Colon (tissue), 2 donors: ENCODE data around the gene PNPLA8.
"Not testable (repeated sequence)": the region's sequence is repeated elsewhere in the genome, so short reads cannot be mapped to it uniquely, and the experiment has no call there.

Experiments
- FAIRE-seq: peaks from 2 replicates; lab custom pipeline; 2012; peaks lifted over from hg19 to GRCh38; lab: Jason Lieb, UNC
- donor health status: control.
- donor health status: control.

The PNPLA8 gene

DNA sequence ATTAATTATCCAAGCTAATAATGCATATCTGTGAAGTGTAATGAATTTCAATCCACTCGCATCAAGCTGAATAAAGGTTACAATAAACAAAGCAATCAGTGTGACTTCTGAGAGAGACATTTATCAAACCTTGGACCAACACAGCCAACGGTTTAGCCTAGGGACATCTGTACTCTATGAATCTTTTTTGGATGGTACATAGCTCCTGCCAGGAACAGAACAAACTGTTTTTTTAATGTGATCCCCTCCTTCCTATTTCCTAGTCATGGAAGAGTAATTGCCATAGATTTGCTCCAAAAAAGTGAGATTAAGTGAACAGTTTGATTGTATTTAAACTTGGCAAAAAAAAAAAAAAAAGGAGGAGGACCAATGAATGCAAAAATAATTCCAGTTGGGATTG, 58.5 kb downstream of the PNPLA8 start:
- FAIRE-seq: no peak

DNA sequence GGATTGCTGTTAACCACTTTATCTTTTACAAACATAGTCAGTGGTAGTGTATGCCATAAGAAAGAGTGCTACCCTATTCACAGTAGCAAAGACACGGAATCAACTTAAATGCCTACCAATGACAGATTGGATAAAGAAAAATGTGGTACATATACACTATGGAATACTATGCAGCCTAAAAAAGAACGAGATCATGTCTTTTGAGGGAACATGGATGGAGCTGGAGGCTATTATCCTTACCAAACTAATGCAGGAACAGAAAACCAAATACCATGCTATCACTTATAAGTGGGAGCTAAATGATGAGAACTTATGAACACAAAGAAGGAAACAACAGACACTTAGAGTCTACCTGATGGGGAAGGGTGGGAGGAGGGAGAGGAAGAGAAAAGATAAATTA, 59.6 kb downstream of the PNPLA8 start:
- not testable (repeated sequence) for FAIRE-seq

DNA sequence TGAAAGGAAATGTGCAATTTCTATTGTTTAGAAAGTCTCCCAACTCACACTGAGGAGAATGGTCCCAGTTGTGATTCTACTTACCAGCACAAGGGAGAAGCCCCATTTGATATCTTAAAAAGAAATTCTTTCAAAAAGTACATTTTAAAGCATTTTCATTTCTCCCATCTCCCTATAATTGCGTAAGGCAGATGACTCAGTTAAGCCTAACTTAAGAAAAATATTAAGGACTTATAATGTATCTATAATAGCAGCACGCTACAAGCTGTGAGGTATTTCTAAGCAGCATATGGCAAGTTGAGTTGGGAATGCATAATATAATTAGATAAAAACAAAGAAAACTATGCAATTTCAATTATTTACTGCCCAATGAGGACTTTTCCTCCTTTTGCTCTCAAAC, 61.2 kb downstream of the PNPLA8 start:
- no peak for FAIRE-seq

DNA sequence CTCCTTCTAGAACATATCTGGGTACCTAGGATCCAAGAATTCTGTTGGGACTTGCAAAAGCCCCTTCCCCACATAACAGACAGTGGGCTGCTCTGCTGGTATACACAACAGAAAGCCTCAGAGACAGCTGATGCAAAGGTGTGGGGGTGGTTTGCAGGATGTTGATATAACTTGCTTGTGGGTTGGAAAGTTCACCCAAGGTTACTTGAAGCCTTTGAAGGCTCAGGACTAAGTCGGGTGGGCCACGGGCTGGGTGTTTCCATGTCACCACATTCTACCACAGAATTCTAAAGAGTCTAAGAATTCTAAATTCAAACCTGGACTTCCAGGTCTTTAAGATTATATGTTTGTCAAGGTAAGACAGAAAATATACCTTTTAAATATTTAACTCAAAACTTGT, 62.3 kb downstream of the PNPLA8 start:
- FAIRE-seq: no peak

DNA sequence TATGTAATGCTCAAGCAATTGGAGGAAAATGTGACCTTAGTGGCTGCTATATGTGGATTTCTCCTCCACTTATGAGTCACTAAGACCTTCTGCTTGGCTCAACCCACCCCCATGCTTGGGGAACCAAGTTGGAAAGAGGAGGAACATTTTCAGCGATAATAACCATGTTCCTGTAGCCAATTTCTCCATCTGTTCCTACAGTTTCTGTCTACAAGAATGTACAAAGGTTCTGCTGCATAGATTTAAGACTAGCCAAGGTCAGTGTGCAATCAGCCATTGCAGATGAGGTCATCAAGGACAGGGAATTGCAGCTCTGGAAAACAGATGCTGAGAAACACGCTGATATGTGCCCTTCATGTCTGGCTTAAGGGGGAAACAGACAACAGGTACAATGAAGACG, 64.1 kb downstream of the PNPLA8 start:
- no peak for FAIRE-seq

DNA sequence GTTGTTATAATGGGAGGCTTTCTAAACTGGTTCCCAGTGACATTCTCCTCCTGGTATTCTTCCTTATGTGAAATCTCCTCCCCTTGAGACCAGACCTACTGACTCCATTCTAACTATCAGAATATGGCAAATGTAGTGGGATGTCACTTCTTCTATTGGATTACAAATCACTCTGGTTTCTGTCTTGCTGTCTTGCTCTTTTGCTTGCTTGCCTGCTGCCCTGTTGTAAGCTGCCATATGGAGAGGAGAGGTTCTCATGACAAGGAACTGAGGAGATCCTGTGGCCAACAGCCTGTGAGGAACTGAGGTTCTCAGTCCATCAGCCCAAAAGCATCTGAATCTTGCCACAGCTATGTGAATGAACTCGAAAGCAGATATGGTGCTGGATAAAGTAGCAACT, 65.0 kb downstream of the PNPLA8 start:
- FAIRE-seq: no peak

DNA sequence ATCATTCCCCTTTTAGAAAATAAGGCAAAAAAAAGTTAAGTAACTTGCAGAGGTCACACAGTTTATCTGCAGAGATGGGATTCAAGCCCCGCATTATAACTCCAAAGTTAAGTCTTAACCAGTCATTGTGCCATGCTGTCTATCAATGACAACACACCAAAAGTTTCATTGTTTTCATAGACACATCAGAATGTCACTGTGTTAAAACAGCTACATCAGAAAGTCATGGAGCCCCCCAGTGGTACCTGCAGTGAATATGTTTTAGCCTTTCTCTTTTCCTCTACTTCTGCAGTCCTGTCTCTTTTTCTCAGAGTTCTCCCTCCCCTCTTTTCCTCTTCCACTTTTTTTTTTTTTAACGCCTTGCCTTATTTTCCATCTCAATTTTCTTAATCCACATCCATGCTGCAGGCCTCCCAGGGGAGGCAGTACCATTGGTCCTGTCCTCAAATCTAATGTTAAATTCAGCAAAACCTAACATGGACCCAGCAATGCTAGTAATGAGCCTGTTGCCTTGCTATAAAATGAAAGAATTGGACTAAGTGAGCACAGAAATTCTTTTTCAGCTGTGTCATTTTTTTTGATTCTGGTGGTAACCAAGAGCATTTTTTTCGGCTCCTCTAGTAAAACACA, 65.9 kb downstream of the PNPLA8 start:
- FAIRE-seq: no peak

DNA sequence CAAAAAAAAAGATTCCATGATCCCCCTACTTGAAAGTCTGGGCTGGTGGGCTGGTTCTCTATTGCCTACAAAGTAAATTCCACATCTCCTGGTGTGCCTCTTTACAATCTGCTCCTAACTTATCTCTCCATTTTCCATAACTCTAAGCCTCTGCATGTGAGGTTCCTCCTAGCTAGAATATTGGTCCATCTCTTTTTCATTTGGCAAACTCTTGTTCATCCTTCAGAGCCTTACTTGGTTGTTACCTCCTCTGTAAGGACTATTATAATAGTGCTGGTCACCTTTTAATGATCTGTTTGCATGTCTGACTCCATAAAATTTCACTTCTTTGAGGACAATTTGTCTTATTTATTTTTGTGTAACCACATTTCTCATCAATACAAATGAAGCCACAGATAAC, 68.1 kb downstream of the PNPLA8 start:
- no peak for FAIRE-seq

DNA sequence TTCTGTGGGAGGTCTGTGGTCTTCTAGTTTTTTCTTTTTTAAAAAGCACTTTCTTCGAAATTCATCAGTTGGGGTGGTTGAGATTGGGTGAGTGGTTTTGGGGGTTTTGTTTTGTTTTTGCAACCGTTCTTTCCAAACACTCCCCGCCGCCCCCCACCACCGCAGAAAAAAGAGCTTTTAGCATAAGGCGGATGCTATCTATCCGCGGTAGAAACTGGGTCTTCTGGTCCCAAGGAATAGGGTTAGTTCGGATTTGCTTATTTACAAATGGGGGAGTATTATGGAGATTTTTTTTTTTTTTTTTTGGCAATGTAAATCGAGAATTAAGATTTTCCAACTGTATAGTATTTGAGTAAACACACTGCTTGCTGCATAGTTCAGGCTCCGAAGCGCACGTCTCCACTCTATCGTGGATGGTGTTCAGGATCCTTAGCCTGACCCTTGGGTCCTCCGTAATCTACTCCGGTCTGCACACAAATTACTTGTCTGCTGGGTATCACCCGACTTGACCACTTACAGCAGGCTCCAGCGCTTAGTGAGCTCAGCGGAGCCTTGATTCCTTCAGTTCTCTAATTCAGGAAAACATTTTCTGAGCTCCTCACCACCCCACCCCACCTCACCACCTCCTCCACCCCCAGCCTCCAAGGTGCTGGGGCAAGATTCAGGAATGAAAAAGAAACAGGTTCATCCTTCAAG, 68.9 kb downstream of the PNPLA8 start:
- no peak for FAIRE-seq

DNA sequence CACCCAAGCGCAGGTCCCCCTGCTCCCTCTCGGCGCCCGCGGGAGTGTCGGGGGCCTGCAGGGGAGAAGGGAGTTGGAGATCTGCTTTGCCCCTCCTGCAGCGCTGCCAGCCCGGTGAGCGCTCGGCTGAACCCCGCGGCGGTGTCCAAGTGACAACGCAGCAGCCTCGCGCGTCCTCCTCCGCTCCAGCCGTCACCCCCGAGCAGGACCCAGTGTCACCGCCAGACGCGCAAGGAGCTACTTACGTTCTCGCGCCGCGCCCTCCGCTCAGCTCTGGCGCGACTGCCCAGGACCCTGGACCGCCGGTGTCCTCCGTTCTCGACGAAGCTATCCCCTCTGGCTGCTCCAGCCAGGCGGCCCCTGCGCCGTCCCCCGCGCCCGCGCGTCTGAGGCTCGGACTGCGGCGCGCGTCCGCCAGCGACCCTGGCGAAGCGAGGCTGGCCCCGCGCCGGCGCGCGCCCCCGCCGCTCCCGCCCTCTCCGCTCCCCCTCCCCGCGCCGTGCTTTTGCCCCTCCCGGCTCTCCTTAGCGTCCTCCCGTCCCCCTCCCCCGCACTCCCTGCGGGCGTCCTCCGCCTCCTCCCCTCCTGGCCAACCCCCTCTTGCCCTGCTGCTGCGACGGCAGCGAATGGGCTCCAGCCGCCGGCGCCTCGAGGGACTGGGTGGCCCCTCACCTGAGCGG, 69.8 kb downstream of the PNPLA8 start, which contains the start of gene NRCAM:
NRCAM (minus strand) TSS at position 439 of the 680 bp plus-strand sequence. CDS start 216,372 bp downstream, outside the sequence.
- no peak for FAIRE-seq

DNA sequence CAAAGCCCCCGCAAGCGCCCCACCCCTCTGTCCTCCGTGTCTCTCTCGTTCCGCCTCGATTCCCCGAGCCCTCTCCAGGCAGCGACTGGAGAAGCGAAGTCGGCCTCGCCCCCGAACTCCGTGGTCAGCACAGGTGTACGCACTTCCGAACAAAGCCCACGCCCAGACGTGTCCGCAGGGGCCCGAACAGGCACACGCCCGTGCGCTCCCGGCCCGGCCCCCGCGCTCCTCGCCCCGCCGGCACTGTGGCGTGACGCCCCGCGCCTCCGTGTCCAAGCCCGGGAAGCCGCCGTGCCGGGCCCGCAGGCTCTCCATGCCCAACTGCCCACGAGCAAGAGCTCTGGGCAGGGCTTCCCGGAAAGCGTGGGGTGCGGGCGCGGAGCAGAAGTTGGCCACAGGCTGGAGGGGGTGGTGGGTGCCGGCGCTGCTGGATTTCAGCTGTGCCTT, 70.4 kb downstream of the PNPLA8 start:
- no peak for FAIRE-seq

DNA sequence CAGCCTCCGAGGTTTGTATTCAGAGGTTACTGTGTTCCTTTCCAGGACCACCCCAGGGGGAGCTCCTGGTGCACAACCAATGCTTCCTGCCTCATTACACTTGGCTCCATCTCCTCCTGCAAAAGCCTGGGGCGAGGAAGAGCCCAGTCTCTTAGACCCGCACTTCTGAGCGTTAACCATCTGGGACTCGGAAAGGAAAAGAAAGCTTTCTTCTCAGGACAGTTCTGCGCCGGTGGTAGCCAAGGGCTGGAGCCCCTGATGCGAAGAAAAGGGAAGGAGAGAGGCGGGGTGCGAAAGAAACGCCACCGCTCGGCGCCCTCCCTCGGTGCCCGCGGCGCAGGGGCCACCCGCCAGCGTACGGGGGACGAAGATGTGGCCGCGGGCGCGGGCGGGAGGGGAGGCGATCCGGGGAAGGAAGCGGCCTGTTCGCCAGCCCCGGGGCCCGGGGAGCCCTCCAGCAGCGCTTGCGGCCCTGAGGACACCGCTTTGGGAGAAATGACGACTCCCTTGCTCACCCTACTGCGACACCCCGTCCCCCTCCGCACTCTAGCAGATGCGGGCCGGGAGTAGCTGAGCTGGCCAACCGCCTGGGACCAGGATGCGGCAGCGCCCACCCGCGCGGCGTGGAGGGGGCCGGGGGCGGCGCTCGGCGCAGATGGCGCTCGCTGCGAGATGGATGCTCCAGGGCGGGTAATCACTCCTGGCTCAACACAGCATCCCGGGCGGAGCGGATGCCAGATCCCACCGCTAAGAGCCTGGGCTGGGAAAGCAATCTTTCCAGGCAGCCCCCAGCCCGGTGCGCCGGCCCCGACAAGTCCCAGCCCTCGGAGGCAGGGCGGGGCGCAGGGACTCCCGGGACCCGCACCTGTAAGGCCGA, 71.0 kb downstream of the PNPLA8 start:
- FAIRE-seq: no peak

DNA sequence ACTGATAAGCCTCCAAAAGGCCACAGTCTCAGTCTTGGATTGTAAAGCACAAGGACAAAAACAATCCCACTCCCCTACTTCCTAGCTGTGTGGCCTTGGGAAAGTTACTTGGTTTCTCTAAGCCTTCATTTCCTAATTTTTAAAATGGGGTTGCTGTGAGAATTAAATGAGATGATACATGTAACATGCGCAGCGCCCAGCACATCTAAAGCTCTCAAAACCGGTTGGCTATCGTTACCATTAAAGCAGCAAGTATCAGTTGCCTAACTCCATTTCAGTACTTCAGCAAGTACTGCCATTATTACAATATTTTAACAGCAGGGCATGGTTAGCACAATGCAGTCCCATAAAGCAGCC, 71.6 kb downstream of the PNPLA8 start:
- FAIRE-seq: no peak

DNA sequence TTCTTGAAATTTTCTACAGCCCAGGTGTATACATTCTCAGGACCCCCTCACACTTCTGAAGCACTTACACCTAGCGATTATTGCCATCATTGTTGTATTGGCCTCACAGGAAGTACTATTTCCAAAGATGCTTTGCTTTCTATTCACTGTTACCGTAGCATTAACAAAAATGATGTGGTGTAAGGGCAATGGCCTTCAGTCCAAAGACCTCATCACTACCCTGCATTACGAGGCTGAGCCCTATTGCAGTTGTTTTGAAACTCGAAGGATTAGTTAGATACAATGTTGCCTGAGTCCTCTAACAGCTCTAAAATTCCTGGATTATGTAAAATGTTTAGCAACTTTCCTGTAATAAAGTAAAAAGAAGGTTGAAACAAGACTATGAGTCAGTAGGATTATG, 72.6 kb downstream of the PNPLA8 start:
- FAIRE-seq: no peak

DNA sequence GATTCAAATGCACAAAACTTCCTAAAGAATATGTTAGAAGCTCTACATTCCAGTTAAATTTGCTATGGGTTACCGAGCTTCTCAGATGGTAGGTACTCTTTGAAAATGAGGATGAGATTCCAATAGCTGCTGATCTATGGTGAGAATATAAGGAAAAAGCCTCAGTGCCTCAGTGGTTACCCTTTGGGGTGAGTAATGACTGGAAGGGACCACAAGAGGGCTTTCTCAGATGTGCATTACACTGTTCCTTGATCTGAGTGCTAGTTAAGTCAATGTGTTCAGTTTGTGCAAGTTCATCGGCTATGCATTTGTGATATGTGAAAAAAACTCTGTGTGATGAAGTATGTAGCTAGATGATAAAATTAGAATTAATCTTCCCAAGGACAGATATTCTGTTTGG, 73.2 kb downstream of the PNPLA8 start:
- no peak for FAIRE-seq

DNA sequence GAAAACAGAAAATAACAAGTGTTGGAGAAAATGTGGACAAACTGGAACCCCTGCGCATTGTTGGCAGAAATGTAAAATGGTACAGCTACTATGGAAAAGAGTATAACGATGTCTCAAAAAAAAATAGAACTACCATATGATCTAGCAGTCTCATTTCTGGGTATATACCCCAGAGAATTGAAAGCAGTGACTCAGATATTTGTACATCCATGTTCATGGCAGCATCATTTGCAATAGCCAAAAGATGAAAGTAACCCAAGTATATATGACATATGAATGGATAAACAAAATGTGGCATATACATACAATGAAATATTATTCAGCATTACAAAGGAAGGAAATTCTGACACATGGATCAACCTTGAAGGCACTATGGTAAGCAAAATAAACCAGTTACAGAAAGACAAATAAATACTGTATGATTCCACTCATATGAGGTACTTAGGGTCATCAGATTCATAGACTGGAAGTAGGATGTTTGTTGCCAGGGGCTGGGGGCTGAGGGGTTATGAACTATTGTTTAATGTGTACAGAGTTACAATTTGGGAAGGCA, 74.6 kb downstream of the PNPLA8 start:
- FAIRE-seq: no peak

DNA sequence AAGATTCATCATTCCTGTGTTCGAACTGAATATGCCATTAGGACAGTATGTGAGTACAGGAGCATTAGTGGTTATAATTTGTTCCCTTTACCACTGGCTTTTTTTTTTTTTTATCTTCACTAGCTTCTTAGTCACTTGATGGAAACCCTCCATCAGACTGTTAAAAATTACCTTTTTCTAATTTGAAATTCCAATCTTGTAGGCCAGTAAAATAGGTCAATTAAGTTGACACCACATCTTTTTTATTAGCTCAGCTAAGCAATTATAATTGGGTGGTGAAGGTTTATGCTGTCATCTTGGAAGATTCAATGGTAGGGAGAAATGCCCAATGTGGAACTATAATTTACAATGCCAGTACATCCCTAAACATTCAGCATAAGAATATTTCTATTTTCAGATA, 75.8 kb downstream of the PNPLA8 start:
- FAIRE-seq: no peak

DNA sequence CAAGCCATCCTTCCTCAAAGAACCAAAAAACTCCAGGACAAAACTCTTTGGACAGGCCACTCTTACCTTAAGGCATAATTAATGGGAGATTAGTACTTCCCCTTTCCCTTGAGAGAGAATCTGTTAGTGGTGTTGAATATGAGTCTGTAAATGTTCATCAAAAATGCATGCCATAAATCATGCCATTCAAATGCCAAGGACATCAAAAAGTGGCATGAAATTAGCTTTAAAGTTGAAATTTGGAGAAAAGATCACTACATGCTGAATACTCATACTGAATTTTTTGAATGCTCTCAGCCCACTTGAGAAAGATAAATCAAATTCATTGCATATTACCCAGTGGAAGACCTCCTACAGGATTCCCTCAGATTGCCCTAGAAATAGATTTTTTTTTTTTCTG, 76.4 kb downstream of the PNPLA8 start:
- no peak for FAIRE-seq

DNA sequence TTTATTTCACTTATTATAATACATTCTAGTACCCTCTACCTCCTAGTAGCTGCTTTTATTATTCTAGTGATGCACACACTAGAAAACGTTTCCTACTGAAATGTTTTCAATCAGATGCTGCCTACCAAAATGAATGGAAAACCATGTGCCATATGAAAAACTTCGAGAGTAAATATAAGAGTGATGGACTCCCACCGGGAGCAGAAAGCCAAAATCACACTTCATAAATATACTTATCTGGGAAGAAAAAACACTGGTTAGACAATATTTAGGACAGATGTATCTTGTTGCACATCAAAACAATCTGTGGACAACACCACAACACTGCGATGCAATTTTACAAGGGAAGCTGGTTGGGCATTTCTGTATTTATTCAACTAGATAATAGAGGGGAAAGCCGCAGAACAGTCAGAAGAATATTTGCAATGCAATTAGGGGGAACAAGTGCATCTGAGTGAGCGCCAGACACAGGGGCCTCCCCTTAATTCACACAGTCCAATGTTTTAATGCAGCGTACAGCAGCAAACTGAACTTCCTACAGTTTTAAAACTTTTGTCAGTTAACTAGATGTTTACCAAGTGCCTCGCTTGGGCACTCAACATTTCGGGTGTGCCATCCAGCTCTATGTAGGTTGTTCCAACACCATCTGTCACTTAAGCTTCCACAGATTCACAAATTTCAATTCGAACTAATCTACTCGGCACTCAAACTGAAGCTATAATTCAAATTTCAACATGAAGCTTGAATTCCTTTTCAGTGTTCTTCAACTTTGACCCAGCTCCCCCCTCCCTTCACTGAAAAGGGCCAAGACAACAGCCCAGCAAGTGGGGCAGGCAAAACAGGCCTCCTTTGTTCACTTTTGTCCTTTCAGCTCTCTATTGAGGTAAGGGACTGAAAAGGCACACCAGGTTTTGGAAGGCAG, 77.1 kb downstream of the PNPLA8 start:
- FAIRE-seq: no peak

DNA sequence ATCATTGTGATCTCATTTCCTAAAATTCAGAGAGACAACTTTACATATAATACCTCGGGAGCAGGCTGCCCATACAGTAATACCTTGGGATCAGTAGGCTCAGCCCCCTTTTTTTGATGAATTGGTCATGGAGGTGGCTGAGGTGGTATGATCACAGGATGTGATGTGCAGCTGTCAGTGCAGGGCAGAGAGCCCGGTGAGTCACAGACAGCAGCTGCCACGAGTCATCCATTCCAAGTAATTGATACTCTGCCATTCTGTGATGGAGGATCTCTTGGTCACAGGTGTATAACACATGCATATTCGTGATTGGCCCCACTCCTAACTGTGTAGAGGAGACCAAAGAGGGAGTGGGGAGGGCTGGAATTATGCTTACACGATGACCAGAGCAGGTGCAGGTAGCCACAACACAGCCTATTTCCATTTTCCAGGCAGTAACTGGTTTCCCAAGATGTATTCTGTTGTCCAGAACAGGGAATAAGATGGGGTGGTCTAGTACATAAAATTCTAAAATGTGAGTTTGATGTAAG, 83.8 kb downstream of the PNPLA8 start:
- FAIRE-seq: no peak
